A673 (cell line): ENCODE results near the gene DNAJB2. TPM values are rescaled to one million over a fixed set of nuclear protein-coding genes. Genes with fewer than 3 reads are reported as not detected.

Source experiments
- BruUV-seq: library from RNA; stranded (reverse); fragments of 400-500 nt; replicated peaks from 2 replicates; lab custom pipeline; 2021; lab: Mats Ljungman, UMichigan
- CTCF ChIA-PET: fragments of 300-600 bp; sonication (Branson Sonifier 250); formaldehyde crosslinking; loops from one replicate; lab custom pipeline; 2022; ENCODE audit warnings: antibody characterized with exemption; lab: Charles Lee
- POLR2A ChIA-PET: fragments of 300-600 bp; sonication (Branson Sonifier 250); formaldehyde crosslinking; loops from one replicate; lab custom pipeline; 2022; ENCODE audit warnings: antibody characterized with exemption; ENCODE audit not compliant: low non-redundant PET; lab: Charles Lee
- DNase-seq: peaks from one replicate; pipeline ENCODE4 v3.0.0-alpha.2; 2015; ENCODE audit warnings: low spot score
- H3K27ac ChIP-seq: fragments of 200-600 bp; sonication (generic); 2 replicates; pipeline ENCODE4 v1.5.1; 2016; ENCODE audit warnings: mixed run types, low read depth, mild to moderate bottlenecking, mixed read lengths, antibody characterized with exemption, low read length; ENCODE audit not compliant: poor library complexity, severe bottlenecking
- H3K27me3 ChIP-seq: fragments of 200-600 bp; sonication (generic); replicated peaks from 2 replicates; pipeline ENCODE4 v1.6.1; 2017; ENCODE audit warnings: mixed run types, low read depth, mild to moderate bottlenecking, mixed read lengths, antibody characterized with exemption, low read length; ENCODE audit not compliant: insufficient read depth, poor library complexity
- H3K36me3 ChIP-seq: fragments of 200-600 bp; sonication (generic); 2 replicates; pipeline ENCODE4 v1.6.1; 2016; ENCODE audit warnings: mixed run types, mild to moderate bottlenecking, mixed read lengths, antibody characterized with exemption, low read length; ENCODE audit not compliant: insufficient read depth, poor library complexity, severe bottlenecking
- H3K4me1 ChIP-seq: fragments of 200-600 bp; sonication (generic); 2 replicates; pipeline ENCODE4 v1.6.1; 2017; ENCODE audit warnings: mixed run types, mild to moderate bottlenecking, mixed read lengths, antibody characterized with exemption, low read length; ENCODE audit not compliant: insufficient read depth, poor library complexity, severe bottlenecking
- H3K4me3 ChIP-seq: fragments of 200-600 bp; sonication (generic); 2 replicates; pipeline ENCODE4 v1.5.1; 2016; ENCODE audit warnings: low read depth, mixed run types, mild to moderate bottlenecking, mixed read lengths, low read length; ENCODE audit not compliant: poor library complexity, severe bottlenecking
- H3K9me3 ChIP-seq: fragments of 200-600 bp; sonication (generic); 2 replicates; pipeline ENCODE4 v1.6.1; 2016; ENCODE audit warnings: mixed run types, low read depth, mild to moderate bottlenecking, mixed read lengths, antibody characterized with exemption, low read length; ENCODE audit not compliant: poor library complexity, severe bottlenecking
- CTCF ChIP-seq: fragments of 300-800, 200-600 bp; sonication (generic); conservative IDR thresholded peaks from 2 replicates; pipeline ENCODE4 v1.5.1; 2017; ENCODE audit warnings: low read depth, mild to moderate bottlenecking, antibody characterized with exemption, low read length, moderate library complexity, mixed read lengths
- EZH2 ChIP-seq: fragments of 200-600 bp; sonication (generic); IDR thresholded peaks from 2 replicates; pipeline ENCODE4 v1.6.1; 2017; ENCODE audit warnings: borderline replicate concordance, low read depth, mild to moderate bottlenecking, mixed read lengths, antibody characterized with exemption, low read length; ENCODE audit not compliant: poor library complexity, severe bottlenecking
- intact Hi-C: fragments of 100-400 bp; cut with micrococcal nuclease; formaldehyde crosslinking; loops from one replicate; pipeline ENCODE4 v1.10.0; 2022; ENCODE audit not compliant: unreplicated experiment
- total RNA-seq: library from RNA; stranded (reverse); gene quantifications from 2 replicates; pipeline ENCODE4 v1.2.3, GENCODE V29; 2021

Gene DNAJB2
- total RNA-seq, 1 experiment from 2014 or later: 24.4 TPM

DNA sequence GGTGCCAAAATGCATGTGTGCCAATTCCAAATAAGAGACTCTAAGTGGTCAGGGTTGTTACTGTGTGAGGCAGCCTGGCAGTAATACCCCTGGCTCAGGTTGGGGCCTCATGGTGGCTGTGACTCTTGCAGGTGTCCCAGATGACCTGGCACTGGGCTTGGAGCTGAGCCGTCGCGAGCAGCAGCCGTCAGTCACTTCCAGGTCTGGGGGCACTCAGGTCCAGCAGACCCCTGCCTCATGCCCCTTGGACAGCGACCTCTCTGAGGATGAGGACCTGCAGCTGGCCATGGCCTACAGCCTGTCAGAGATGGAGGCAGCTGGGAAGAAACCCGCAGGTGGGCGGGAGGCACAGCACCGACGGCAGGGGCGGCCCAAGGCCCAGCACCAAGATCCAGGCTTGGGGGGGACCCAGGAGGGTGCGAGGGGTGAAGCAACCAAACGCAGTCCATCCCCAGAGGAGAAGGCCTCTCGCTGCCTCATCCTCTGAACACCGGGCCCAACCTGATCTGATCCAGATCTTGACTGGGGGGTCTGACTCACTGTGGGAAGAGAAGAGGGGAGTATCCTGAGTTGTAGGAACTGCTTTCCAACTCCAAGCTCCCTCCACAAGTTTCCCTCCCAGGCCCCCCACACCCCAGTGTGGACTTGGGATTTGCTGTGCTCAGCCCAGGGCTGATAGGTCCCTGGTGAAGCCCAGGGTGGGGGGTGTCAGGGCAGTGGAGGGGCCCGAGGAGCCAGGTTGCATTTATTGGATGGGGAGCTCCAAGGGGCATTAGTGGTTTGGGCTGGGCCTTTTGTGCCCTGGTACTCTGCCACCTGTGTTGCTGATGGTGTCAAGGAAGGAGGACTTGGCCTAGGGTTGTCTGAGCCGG, 5.6 kb downstream of the DNAJB2 start:
- no TSS peak for BruUV-seq
- no peak for TF ChIP-seq EZH2
- no peak for TF ChIP-seq CTCF
- Histone ChIP-seq H3K4me1 (peaks cover 11% of the 10 kb centered on the region), H3K27ac (no peak overlapping the region), H3K4me3 (no peak overlapping the region), H3K27me3 (no peaks in the 10 kb centered on the region), H3K9me3 (no peaks in the 10 kb centered on the region), H3K36me3 (peaks cover 2% of the 10 kb centered on the region)
- ChIA-PET CTCF (no interaction called here), POLR2A (interaction anchor here (0.6 kb wide), 1 partner anchor 17 kb away, joined by 5 read pairs; no protein-coding TSS in a partner anchor)
- DNase-seq: no peak
- intact Hi-C loops: no loop called here

- H3K4me3 ChIP-seq: no peak overlapping the region
- no peak overlapping the region for H3K27ac ChIP-seq
- no peaks in the 10 kb centered on the region for H3K9me3 ChIP-seq
- intact Hi-C loops: no loop called here
- no peak for TF ChIP-seq CTCF
- TF ChIP-seq EZH2: no peak
- no peaks in the 10 kb centered on the region for H3K27me3 ChIP-seq
- DNase-seq: no peak
- POLR2A ChIA-PET: interaction anchor here (0.6 kb wide), 1 partner anchor 18 kb away, joined by 5 read pairs; no protein-coding TSS in a partner anchor
- no TSS peak for BruUV-seq
- CTCF ChIA-PET: no interaction called here
- H3K36me3 ChIP-seq: peaks cover 2% of the 10 kb centered on the region
- peaks cover 8% of the 10 kb centered on the region for H3K4me1 ChIP-seq
Measured at GRCh38 chr2:219285373-219285735, 6.2 kb downstream of the DNAJB2 start.

DNA sequence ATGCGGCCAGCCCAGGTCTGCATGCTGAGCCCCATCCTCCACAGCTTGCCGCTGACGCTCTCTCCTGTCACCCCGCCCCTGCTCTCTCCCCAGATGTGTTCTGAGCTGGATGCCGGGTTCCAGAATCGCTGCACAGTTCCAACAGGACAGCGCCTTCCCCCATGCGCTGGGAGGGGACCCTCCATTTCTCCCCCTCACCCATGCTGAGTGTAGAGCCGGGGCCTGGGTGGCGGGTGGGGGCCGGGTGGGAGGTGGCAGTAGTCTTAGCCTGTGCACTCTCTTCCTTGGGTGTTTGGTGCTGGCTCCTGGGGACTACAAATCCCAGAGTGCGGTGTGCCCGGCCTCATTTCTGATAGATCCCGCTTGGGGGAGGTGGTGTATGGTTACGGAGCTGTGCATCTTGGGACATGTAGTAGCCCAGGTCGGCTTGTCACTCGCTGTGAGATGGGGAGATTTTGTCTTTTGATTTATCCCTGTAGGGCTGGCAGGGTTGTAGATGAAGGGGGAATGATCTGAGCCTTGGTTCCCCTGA, 6.8 kb downstream of the DNAJB2 start:
- POLR2A ChIA-PET: interaction anchor here (0.6 kb wide), 1 partner anchor 32 kb away, joined by 3 read pairs; no protein-coding TSS in a partner anchor
- CTCF ChIA-PET: interaction anchor here (1.3 kb wide), 1 partner anchor 9 kb away, joined by 3 read pairs; no protein-coding TSS in a partner anchor
- intact Hi-C loops: no loop called here

More for the DNA sequence above, 6.8 kb downstream of the DNAJB2 start:
- no peaks in the 10 kb centered on the region for H3K9me3 ChIP-seq
- peaks cover 7% of the 10 kb centered on the region for H3K4me1 ChIP-seq
- no peaks in the 10 kb centered on the region for H3K27me3 ChIP-seq
- no peak for TF ChIP-seq EZH2
- TF ChIP-seq CTCF: no peak
- BruUV-seq: no TSS peak
- peak; percentile 68 for DNase-seq
- no peak overlapping the region for H3K4me3 ChIP-seq
- no peak overlapping the region for H3K27ac ChIP-seq
- H3K36me3 ChIP-seq: peaks cover 2% of the 10 kb centered on the region
